Stimulated activated CD8-positive, alpha-beta memory T cell treated with anti-CD3 and anti-CD28 coated beads, Interleukin-15, amount 100 ng/mL, for 24 hours (primary cell): Measurements from ENCODE around the gene KIF21A.

Experiments used
- DNase-seq: peaks from one replicate; pipeline ENCODE4 v3.0.0-alpha.2; 2020; ENCODE audit warnings: low read depth

KIF21A gene

GRCh38 chr12:39386335-39386734 lies 56.6 kb downstream of the KIF21A start:
- DNase-seq: no peak

GRCh38 chr12:39383114-39383513 lies 59.8 kb downstream of the KIF21A start:
- DNase-seq: no peak

GRCh38 chr12:39380090-39380489 lies 62.8 kb downstream of the KIF21A start:
- DNase-seq: no peak

GRCh38 chr12:39378341-39378740 lies 64.6 kb downstream of the KIF21A start:
- no peak for DNase-seq

- no peak for DNase-seq
These were observed 67.6 kb downstream of the KIF21A start for GRCh38 chr12:39375206-39375808.

GRCh38 chr12:39372929-39373328 lies 70.0 kb downstream of the KIF21A start:
- no peak for DNase-seq

GRCh38 chr12:39372204-39372925 lies 70.6 kb downstream of the KIF21A start:
- no peak for DNase-seq

GRCh38 chr12:39369756-39370155 lies 73.2 kb downstream of the KIF21A start:
- no peak for DNase-seq

- no peak for DNase-seq
These were observed 74.0 kb downstream of the KIF21A start for GRCh38 chr12:39368891-39369290.

- no peak for DNase-seq
These were observed 74.8 kb downstream of the KIF21A start for GRCh38 chr12:39368096-39368495.

GRCh38 chr12:39367494-39367893 lies 75.4 kb downstream of the KIF21A start:
- no peak for DNase-seq

GRCh38 chr12:39365364-39366001 lies 77.4 kb downstream of the KIF21A start:
- DNase-seq: no peak

- no peak for DNase-seq
These were observed 78.7 kb downstream of the KIF21A start for GRCh38 chr12:39364196-39364595.

- no peak for DNase-seq
These were observed 83.3 kb downstream of the KIF21A start for GRCh38 chr12:39359645-39360044.

GRCh38 chr12:39357041-39357440 lies 85.9 kb downstream of the KIF21A start:
- no peak for DNase-seq

- DNase-seq: no peak
These were observed 87.1 kb downstream of the KIF21A start for GRCh38 chr12:39355841-39356240.

- DNase-seq: no peak
These were observed 88.0 kb downstream of the KIF21A start for GRCh38 chr12:39354955-39355354.

GRCh38 chr12:39352471-39353017 lies 90.4 kb downstream of the KIF21A start:
- DNase-seq: no peak

- no peak for DNase-seq
These were observed 91.8 kb downstream of the KIF21A start for GRCh38 chr12:39351153-39351552.

- DNase-seq: no peak
These were observed 93.8 kb downstream of the KIF21A start for GRCh38 chr12:39348941-39349626.

- no peak for DNase-seq
These were observed 94.4 kb downstream of the KIF21A start for GRCh38 chr12:39348523-39348922.

GRCh38 chr12:39344926-39345325 lies 98.0 kb downstream of the KIF21A start:
- DNase-seq: no peak

- no peak for DNase-seq
These were observed 99.3 kb downstream of the KIF21A start for GRCh38 chr12:39343665-39344064.
